HG03159 (cell line): ENCODE results near the gene NOBOX.
A peak's percentile ranks its signal among the peaks of the same experiment; 100 is the strongest.
"Not testable (repeated sequence)": the region's sequence is repeated elsewhere in the genome, so short reads cannot be mapped to it uniquely, and the experiment has no call there.

Experiments used
- ATAC-seq: cut with Tn5 transposase; IDR thresholded peaks from one replicate; pipeline ENCODE4 v1.9.1; 2021; ENCODE audit warnings: mild to moderate bottlenecking, moderate library complexity; ENCODE audit not compliant: unreplicated experiment

Gene NOBOX

GRCh38 chr7:144403649-144404061, at the start of gene NOBOX:
Gene NOBOX (minus strand): TSS chr7:144403693.
- no peak for ATAC-seq

DNA sequence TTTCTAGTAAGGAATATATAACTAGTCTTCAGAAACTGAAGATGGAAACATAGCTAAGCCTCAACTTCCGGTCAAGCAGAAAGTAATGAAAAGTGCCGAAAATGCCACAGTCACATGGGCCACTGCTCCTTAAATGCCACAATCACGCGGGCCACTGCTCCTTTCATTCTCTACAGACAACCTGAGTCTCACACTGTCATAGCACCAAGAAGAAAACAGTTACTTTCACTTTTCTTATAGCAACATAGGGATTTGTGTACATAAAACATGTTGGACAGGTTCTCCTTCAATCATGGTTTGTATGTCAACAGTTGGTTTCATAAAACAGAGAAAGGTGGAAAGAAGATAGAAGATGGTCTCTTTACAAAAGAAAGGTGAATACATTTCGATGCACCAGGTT, 48.6 kb upstream of the NOBOX start:
- ATAC-seq, result peak; percentile 71

- no peak for ATAC-seq
Observed at GRCh38 chr7:144445590-144445989, 42.1 kb upstream of the NOBOX start.

- no peak for ATAC-seq
Observed at GRCh38 chr7:144439717-144440205, 36.3 kb upstream of the NOBOX start.

GRCh38 chr7:144438759-144439158, 35.3 kb upstream of the NOBOX start:
- no peak for ATAC-seq

- ATAC-seq, result peak; percentile 85
Observed at GRCh38 chr7:144437370-144438191, 34.1 kb upstream of the NOBOX start.

GRCh38 chr7:144436500-144436899, 33.0 kb upstream of the NOBOX start:
- no peak for ATAC-seq

GRCh38 chr7:144428431-144428830, 24.9 kb upstream of the NOBOX start:
- no peak for ATAC-seq

GRCh38 chr7:144427539-144427938, 24.0 kb upstream of the NOBOX start:
- not testable (repeated sequence) for ATAC-seq

GRCh38 chr7:144418931-144419330, 15.4 kb upstream of the NOBOX start:
- not testable (repeated sequence) for ATAC-seq

GRCh38 chr7:144416341-144416740, 12.8 kb upstream of the NOBOX start:
- ATAC-seq, result no peak

GRCh38 chr7:144415858-144416257, 12.4 kb upstream of the NOBOX start:
- no peak for ATAC-seq

- ATAC-seq, result no peak
Observed at GRCh38 chr7:144414815-144415214, 11.3 kb upstream of the NOBOX start.

GRCh38 chr7:144410441-144410840, 6.9 kb upstream of the NOBOX start:
- no peak for ATAC-seq

- ATAC-seq, result no peak
Observed at GRCh38 chr7:144408121-144408520, 4.6 kb upstream of the NOBOX start.

DNA sequence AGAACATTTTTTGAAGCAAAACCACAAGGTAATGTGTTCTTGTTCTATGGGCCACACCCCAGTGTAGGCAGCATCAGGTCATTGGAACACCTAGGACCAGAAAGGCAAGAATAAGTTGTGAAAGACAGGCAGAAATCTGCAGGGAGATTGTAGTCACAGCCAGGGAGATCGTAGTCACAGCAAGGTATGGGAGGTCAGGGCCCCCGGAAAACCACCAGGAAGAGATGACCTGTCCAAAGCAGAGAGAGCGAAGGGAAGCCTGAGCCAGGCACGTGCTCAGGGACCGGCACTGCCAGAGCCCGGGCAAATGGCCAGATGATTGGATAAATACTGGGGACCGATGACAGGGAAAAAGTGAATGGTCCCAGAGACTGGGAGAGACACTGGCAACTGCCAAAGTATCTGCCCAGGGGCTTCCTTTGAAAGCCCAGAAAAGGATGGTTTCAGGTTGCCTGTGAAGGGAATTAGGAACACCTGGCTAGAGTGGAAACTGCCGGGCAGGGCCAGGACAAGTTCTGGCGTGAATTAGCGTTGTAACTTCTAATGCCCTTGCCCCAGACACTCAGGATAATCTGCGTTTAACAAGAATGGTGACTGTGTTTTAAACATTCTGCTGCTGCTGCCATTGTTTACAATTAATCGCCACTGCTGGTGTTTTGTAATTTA, 3.9 kb upstream of the NOBOX start:
- ATAC-seq, result no peak

DNA sequence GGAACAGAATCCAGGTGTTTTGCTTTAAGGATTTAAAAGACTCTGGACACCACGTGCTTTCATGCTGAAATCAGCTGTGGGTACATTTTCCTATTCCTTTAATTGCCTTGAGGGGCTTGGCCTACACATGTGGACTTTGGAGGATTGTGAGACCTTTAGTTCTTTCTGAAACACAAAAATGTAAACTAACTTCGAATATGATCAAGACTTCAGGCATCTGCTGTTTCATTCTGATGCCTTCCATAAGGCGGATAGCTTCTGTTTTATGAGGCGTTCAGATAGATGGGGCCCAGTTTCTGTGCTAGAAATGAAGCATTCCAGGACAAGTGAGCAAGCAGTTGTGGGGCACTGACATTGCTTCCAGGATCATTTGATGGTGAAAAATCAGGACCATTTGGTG, 1.5 kb upstream of the NOBOX start:
- no peak for ATAC-seq

GRCh38 chr7:144403102-144403501, 391 bp downstream of the NOBOX start:
- no peak for ATAC-seq

DNA sequence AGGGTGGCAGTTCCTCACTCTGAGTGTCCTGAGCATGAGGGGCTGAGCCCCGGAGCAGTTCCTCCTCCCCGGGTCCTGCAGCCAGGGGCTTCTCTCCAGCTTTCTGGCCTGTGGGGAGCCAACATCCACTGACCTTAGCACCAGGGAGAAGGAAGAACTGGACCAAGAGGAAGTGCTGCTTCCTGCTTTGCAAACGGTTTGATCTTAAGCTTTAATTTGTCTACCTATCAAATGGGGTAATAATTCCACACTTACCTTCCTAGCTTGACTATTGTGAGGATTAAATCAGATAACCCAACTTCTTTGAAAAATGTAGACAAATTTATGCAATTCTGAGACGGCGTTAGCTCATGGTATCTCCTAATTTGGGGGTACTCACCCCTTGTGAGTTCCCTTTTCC, 2.0 kb downstream of the NOBOX start:
- ATAC-seq, result no peak

DNA sequence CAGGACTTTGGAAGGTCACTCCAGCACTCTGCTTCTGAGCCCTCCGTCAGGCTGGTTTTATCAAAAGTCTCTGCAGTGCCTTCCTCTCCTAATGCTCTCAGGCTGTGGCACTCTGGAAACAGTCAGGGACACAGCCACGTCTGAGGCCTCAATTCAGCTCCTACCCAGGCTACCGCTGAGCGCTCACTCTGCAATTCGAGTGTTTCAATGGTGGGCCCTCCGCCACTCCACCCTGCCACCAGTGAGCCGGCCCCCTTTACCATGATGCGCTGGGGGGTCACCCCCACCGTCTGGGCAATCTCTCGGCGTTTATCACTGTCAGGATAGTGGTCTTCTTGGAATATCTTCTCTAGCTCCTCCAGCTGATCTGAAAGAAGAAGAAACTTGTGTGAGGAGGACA, 3.5 kb downstream of the NOBOX start:
- no peak for ATAC-seq

DNA sequence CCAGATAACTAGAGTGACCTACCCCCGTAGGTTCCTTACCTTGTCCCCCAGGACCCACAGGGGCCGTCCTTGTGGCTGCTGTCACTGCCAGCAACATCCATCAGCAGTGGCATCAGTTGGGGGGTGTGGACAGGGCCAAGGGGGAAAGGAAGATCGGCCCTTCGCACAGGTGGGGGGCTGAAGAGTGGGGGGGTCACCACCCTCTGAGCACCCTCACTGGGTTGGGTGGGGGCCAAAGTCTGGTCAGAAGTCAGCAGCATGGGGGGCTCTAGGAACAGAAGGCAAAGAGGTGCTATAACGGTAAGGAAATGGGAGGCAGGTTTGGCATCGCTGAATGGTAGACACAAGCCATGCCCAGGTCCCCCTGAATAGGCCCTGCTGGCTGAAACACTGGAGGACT, 4.6 kb downstream of the NOBOX start:
- no peak for ATAC-seq

- no peak for ATAC-seq
Observed at GRCh38 chr7:144398291-144398690, 5.2 kb downstream of the NOBOX start.
